ENCODE measurements around the gene NNMT. TPM values are rescaled to one million over a fixed set of nuclear protein-coding genes. Genes with fewer than 3 reads are reported as not detected.

The NNMT gene
- total RNA-seq, 1 experiment from 2014 or later, result not detected

DNA sequence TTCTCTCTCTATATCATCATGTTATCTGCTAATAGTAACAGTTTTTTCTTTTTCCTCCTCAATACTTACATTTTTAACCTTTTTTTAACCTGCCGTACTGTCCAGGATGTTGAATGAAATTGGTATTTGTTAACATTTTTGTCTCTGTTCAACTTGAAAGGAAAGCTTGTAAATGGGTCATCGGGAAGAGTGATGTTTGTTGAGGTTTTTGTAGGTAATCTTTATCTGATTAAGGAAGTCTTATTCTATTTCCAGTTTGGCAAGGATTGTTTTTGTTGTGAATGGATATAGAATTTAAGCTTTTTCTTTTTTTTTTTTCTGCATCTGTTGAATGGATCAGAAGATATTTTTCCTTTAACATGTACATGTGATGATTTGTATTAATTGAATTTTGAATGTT, 8.1 kb upstream of the NNMT start:
- H4K20me1 ChIP-seq (ENCODE audit: control insufficient read depth, insufficient read depth, insufficient read length), result no peaks in the 10 kb centered on the region
- H4K5ac ChIP-seq (ENCODE audit: insufficient read length, low read depth, low read length), result no peak overlapping the region
- no peak overlapping the region for H4K8ac ChIP-seq (replicated peaks; ENCODE audit: insufficient read length, low read depth, low read length)
- DNase-seq, result no peak
- H3K18ac ChIP-seq (ENCODE audit: insufficient read length, low read depth, low read length), result no peak overlapping the region
- Mint-ChIP-seq H3K4me1 (peaks cover 13 to 14% of the 10 kb centered on the region in 2 experiments), H3K9me3 (no peaks in the 10 kb centered on the region), H3K4me3 (no peak overlapping the region), H3K27me3 (ENCODE audit: low read depth) (no peaks in the 10 kb centered on the region), H3K27ac (no peak overlapping the region), H3K36me3 (ENCODE audit: insufficient read depth in 1 of 3, low read depth in 3 of 3) (no peaks in the 10 kb centered on the region; a peak in 1 of 7 replicates)
- H2BK12ac ChIP-seq (ENCODE audit: insufficient read length, low read depth, low read length), result no peak overlapping the region
- no peak overlapping the region for H3K27ac ChIP-seq (ENCODE audit: insufficient read length, low read depth, low read length)
- no peak overlapping the region for H3K56ac ChIP-seq (ENCODE audit: insufficient read length, low read depth, low read length)
- WGBS (ENCODE audit: extremely low coverage, insufficient read length, low lambda C conversion rate), result 100% methylated on average over 1 of the region's 2 CpGs
- no peak overlapping the region for H2BK120ac ChIP-seq (ENCODE audit: low read depth, low read length, poor library complexity, severe bottlenecking)
- H3K23me2 ChIP-seq (ENCODE audit: insufficient read length, low read depth, low read length, poor library complexity, severe bottlenecking), result no peaks in the 10 kb centered on the region
- H3K4me1 ChIP-seq (ENCODE audit: insufficient read depth, low read length), result no peaks in the 10 kb centered on the region; the same call in 1 of the 2 replicates
- H3K23ac ChIP-seq (ENCODE audit: insufficient read length, low read depth, low read length), result no peak overlapping the region
- H4K91ac ChIP-seq (ENCODE audit: insufficient read length, low read depth, low read length), result no peak overlapping the region
- no peaks in the 10 kb centered on the region for H3K9me3 ChIP-seq (ENCODE audit: control insufficient read depth, low read depth, low read length)
- no peaks in the 10 kb centered on the region for H3K79me1 ChIP-seq (ENCODE audit: insufficient read depth, low read depth, low read length, poor library complexity, severe bottlenecking)
- H2BK15ac ChIP-seq (ENCODE audit: low read depth, low read length), result no peak overlapping the region
- TF ChIP-seq, protein P1, sequence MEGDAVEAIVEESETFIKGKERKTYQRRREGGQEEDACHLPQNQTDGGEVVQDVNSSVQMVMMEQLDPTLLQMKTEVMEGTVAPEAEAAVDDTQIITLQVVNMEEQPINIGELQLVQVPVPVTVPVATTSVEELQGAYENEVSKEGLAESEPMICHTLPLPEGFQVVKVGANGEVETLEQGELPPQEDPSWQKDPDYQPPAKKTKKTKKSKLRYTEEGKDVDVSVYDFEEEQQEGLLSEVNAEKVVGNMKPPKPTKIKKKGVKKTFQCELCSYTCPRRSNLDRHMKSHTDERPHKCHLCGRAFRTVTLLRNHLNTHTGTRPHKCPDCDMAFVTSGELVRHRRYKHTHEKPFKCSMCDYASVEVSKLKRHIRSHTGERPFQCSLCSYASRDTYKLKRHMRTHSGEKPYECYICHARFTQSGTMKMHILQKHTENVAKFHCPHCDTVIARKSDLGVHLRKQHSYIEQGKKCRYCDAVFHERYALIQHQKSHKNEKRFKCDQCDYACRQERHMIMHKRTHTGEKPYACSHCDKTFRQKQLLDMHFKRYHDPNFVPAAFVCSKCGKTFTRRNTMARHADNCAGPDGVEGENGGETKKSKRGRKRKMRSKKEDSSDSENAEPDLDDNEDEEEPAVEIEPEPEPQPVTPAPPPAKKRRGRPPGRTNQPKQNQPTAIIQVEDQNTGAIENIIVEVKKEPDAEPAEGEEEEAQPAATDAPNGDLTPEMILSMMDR (conservative IDR thresholded peaks at IDR 0.05), result no peak
- H2AK5ac ChIP-seq (ENCODE audit: insufficient read length, low read length), result no peak overlapping the region
- H3T11ph ChIP-seq (ENCODE audit: low read length), result no peak overlapping the region
- H3K4ac ChIP-seq (ENCODE audit: low read depth, low read length), result no peak overlapping the region
- no peak overlapping the region for H3K4me2 ChIP-seq (ENCODE audit: insufficient read depth, insufficient read length, low read length)
- H3K14ac ChIP-seq (ENCODE audit: insufficient read depth, low read length), result no peak overlapping the region
- H2BK5ac ChIP-seq (ENCODE audit: insufficient read length, low read length), result no peak overlapping the region
- no peaks in the 10 kb centered on the region for H3K27me3 ChIP-seq (ENCODE audit: insufficient read depth, low read length)
- no peak overlapping the region for H3K9ac ChIP-seq (ENCODE audit: extremely low read depth, insufficient read length, low read length)
- H2AFZ ChIP-seq (ENCODE audit: low read length), result no peak overlapping the region
- no peak overlapping the region for H2BK20ac ChIP-seq (ENCODE audit: low read depth, low read length, poor library complexity, severe bottlenecking)
- no peaks in the 10 kb centered on the region for H3K79me2 ChIP-seq (ENCODE audit: insufficient read depth, low read length)
